GM12872 (cell line): Measurements from ENCODE around the gene PRKAR2A.

ENCODE experiments used
- CTCF ChIP-seq: IDR thresholded peaks from 3 replicates; pipeline ENCODE4 v1.5.1; 2011; ENCODE audit warnings: low read depth, mild to moderate bottlenecking, low read length, moderate library complexity; ENCODE audit not compliant: insufficient read depth

Gene PRKAR2A

GRCh38 chr3:48759071-48759470 lies 88.6 kb downstream of the PRKAR2A start:
- TF ChIP-seq CTCF: no peak

GRCh38 chr3:48756640-48757039 lies 91.0 kb downstream of the PRKAR2A start:
- no peak for TF ChIP-seq CTCF

GRCh38 chr3:48750856-48751255 lies 96.8 kb downstream of the PRKAR2A start:
- no peak for TF ChIP-seq CTCF

- no peak for TF ChIP-seq CTCF
Measured at GRCh38 chr3:48748754-48749153, 98.9 kb downstream of the PRKAR2A start.

- no peak for TF ChIP-seq CTCF
Measured at GRCh38 chr3:48747706-48748105, 100.0 kb downstream of the PRKAR2A start.

- TF ChIP-seq CTCF: no peak
Measured at GRCh38 chr3:48747015-48747615, 100.6 kb downstream of the PRKAR2A start.

- no peak for TF ChIP-seq CTCF
Measured at GRCh38 chr3:48743773-48744172, 103.9 kb downstream of the PRKAR2A start.
